HG03460 (cell line): Measurements from ENCODE around the gene SHISAL1.

Source experiments
- ATAC-seq: cut with Tn5 transposase; IDR thresholded peaks from one replicate; pipeline ENCODE4 v1.9.1; 2021; ENCODE audit not compliant: unreplicated experiment

The SHISAL1 gene

GRCh38 chr22:44342347-44342956 lies 29.7 kb upstream of the SHISAL1 start:
- ATAC-seq, result no peak

- ATAC-seq, result no peak
Measured at GRCh38 chr22:44341431-44342346, 28.9 kb upstream of the SHISAL1 start.

GRCh38 chr22:44340271-44341239 lies 27.8 kb upstream of the SHISAL1 start:
- no peak for ATAC-seq

GRCh38 chr22:44338906-44339305 lies 26.2 kb upstream of the SHISAL1 start:
- no peak for ATAC-seq

GRCh38 chr22:44338177-44338810 lies 25.5 kb upstream of the SHISAL1 start:
- ATAC-seq, result no peak

- ATAC-seq, result no peak
Measured at GRCh38 chr22:44337678-44338004, 24.9 kb upstream of the SHISAL1 start.

- ATAC-seq, result no peak
Measured at GRCh38 chr22:44336962-44337677, 24.4 kb upstream of the SHISAL1 start.

GRCh38 chr22:44335903-44336803 lies 23.4 kb upstream of the SHISAL1 start:
- ATAC-seq, result no peak

GRCh38 chr22:44335066-44335839 lies 22.5 kb upstream of the SHISAL1 start:
- no peak for ATAC-seq

- ATAC-seq, result no peak
Measured at GRCh38 chr22:44333847-44334635, 21.3 kb upstream of the SHISAL1 start.

- ATAC-seq, result no peak
Measured at GRCh38 chr22:44332946-44333345, 20.2 kb upstream of the SHISAL1 start.

- no peak for ATAC-seq
Measured at GRCh38 chr22:44331881-44332714, 19.3 kb upstream of the SHISAL1 start.

- ATAC-seq, result no peak
Measured at GRCh38 chr22:44330744-44331660, 18.3 kb upstream of the SHISAL1 start.

GRCh38 chr22:44330188-44330743 lies 17.5 kb upstream of the SHISAL1 start:
- no peak for ATAC-seq

- ATAC-seq, result no peak
Measured at GRCh38 chr22:44329179-44329796, 16.5 kb upstream of the SHISAL1 start.
